H1 (cell line): Measurements from ENCODE around the gene KCNJ10. TPM values are rescaled to one million over a fixed set of nuclear protein-coding genes. Genes with fewer than 3 reads are reported as not detected.

ENCODE experiments used
- CTCF ChIA-PET: fragments of 300-600 bp; sonication (Branson Sonifier 250); formaldehyde crosslinking; loops from one replicate; lab custom pipeline; 2021; ENCODE audit not compliant: partially characterized antibody; lab: Charles Lee
- POLR2A ChIA-PET: fragments of 300-600 bp; sonication (Branson Sonifier 250); formaldehyde crosslinking; loops from one replicate; lab custom pipeline; 2021; ENCODE audit warnings: inconsistent platforms; ENCODE audit not compliant: partially characterized antibody; lab: Charles Lee
- DNase-seq, 2 experiments: peaks; one replicate each; pipeline versions ENCODE4 v3.0.0 to v3.0.0-alpha.2; 2010 to 2022; ENCODE audit warnings: low spot score in 2 of 2, low read depth in 1 of 2, mixed read lengths in 1 of 2
- FAIRE-seq: peaks from 2 replicates; lab custom pipeline; 2011; peaks lifted over from hg19 to GRCh38; lab: Jason Lieb, UNC
- H2AFZ ChIP-seq: 2 replicates; pipeline ENCODE4 v1.8.1; 2012; ENCODE audit warnings: low read length, inconsistent platforms
- H2AK5ac ChIP-seq: 2 replicates; pipeline ENCODE4 v1.6.1; 2013; ENCODE audit warnings: low read depth, low read length
- H2BK120ac ChIP-seq: replicated peaks from 2 replicates; pipeline ENCODE3; 2013; ENCODE audit warnings: low read depth, low read length, inconsistent platforms
- H2BK12ac ChIP-seq: 2 replicates; pipeline ENCODE4 v1.6.1; 2013; ENCODE audit warnings: low read depth, low read length
- H2BK15ac ChIP-seq: 2 replicates; pipeline ENCODE4 v1.6.1; 2013; ENCODE audit warnings: low read length
- H2BK20ac ChIP-seq: 2 replicates; pipeline ENCODE4 v1.6.1; 2013; ENCODE audit warnings: low read length
- H2BK5ac ChIP-seq: 2 replicates; pipeline ENCODE4 v1.6.1; 2013; ENCODE audit warnings: low read depth, low read length
- H3K14ac ChIP-seq: 2 replicates; pipeline ENCODE4 v1.6.1; 2013; ENCODE audit warnings: inconsistent platforms; ENCODE audit not compliant: insufficient read length
- H3K18ac ChIP-seq: 2 replicates; pipeline ENCODE4 v1.6.1; 2013; ENCODE audit warnings: low read length; ENCODE audit errors: extremely low read depth
- H3K23ac ChIP-seq: 2 replicates; pipeline ENCODE4 v1.6.1; 2013; ENCODE audit warnings: inconsistent platforms; ENCODE audit not compliant: insufficient read length
- H3K23me2 ChIP-seq: 2 replicates; pipeline ENCODE4 v1.6.1; 2013; ENCODE audit warnings: low read depth, low read length
- H3K27ac ChIP-seq: 2 replicates; pipeline ENCODE4 v1.6.1; 2011; ENCODE audit warnings: low read depth, low read length, inconsistent platforms
- H3K27me3 ChIP-seq, 4 experiments: replicated peaks in 1 of 4; 1 replicate in 1 of 4; 2 replicates in 3 of 4; pipeline versions ENCODE4 v1.6.1 to v1.8.1; 2011 to 2013; ENCODE audit warnings: low read length in 3 of 4, mild to moderate bottlenecking in 3 of 4, inconsistent platforms in 2 of 4, mixed read lengths in 2 of 4, moderate library complexity in 1 of 4; ENCODE audit not compliant: control insufficient read depth in 3 of 4, insufficient read depth in 3 of 4; ENCODE audit errors: extremely low read depth in 1 of 4
- H3K36me3 ChIP-seq, 4 experiments: 2 replicates each; pipeline versions ENCODE4 v1.6.1 to v1.8.1; 2011 to 2013; ENCODE audit warnings: mild to moderate bottlenecking in 4 of 4, low read length in 3 of 4, moderate library complexity in 2 of 4, control low read depth in 1 of 4, inconsistent platforms in 1 of 4; ENCODE audit not compliant: insufficient read depth in 4 of 4, control insufficient read depth in 2 of 4
- H3K4ac ChIP-seq: replicated peaks from 2 replicates; pipeline ENCODE3; 2013; ENCODE audit warnings: low read length, low read depth, mixed read lengths, inconsistent platforms; ENCODE audit not compliant: insufficient read length
- H3K4me1 ChIP-seq, 4 experiments: replicated peaks in 1 of 4; 1 replicate in 1 of 4; 2 replicates in 3 of 4; pipeline versions ENCODE4 v1.6.1 to v1.8.1; 2011 to 2013; ENCODE audit warnings: low read length in 3 of 4, inconsistent platforms in 2 of 4, mixed read lengths in 1 of 4; ENCODE audit not compliant: insufficient read depth in 4 of 4, control insufficient read depth in 3 of 4
- H3K4me2 ChIP-seq, 2 experiments: 2 replicates each; pipeline versions ENCODE4 v1.6.1 to v1.8.1; 2011 to 2013; ENCODE audit warnings: low read depth in 2 of 2, low read length in 2 of 2, control low read depth in 1 of 2, inconsistent platforms in 1 of 2, mild to moderate bottlenecking in 1 of 2; ENCODE audit not compliant: insufficient read depth in 1 of 2
- H3K4me3 ChIP-seq, 4 experiments: fragments of 200-600, 300-600 bp in 1 of 4; sonication (generic), shearing (Covaris generic), sonication (Bioruptor Twin) in 1 of 4; 2 replicates each; pipeline versions ENCODE4 v1.5.1 to v1.8.1; 2011 to 2016; ENCODE audit warnings: low read length in 4 of 4, low read depth in 3 of 4, control low read depth in 2 of 4, inconsistent platforms in 2 of 4, mild to moderate bottlenecking in 2 of 4, mixed read lengths in 1 of 4, moderate library complexity in 1 of 4; ENCODE audit not compliant: insufficient read depth in 2 of 4; ENCODE audit errors: extremely low read depth in 1 of 4
- H3K56ac ChIP-seq: replicated peaks from 2 replicates; pipeline ENCODE3; 2013; ENCODE audit warnings: low read depth, mild to moderate bottlenecking, mixed read lengths, low read length, inconsistent platforms; ENCODE audit not compliant: insufficient read length
- H3K79me1 ChIP-seq: 2 replicates; pipeline ENCODE4 v1.6.1; 2013; ENCODE audit warnings: low read depth, low read length, control low read depth
- H3K79me2 ChIP-seq, 2 experiments: 2 replicates each; pipeline versions ENCODE4 v1.6.1 to v1.8.1; 2012 to 2013; ENCODE audit warnings: low read length in 2 of 2, mild to moderate bottlenecking in 2 of 2, inconsistent platforms in 1 of 2; ENCODE audit not compliant: insufficient read depth in 2 of 2, control insufficient read depth in 1 of 2
- H3K9ac ChIP-seq, 4 experiments: replicated peaks in 1 of 4; 1 replicate in 1 of 4; 2 replicates in 3 of 4; pipeline versions ENCODE4 v1.6.1 to v1.8.1; 2011 to 2013; ENCODE audit warnings: low read depth in 3 of 4, low read length in 3 of 4, control low read depth in 2 of 4, mild to moderate bottlenecking in 2 of 4, moderate library complexity in 2 of 4, inconsistent platforms in 1 of 4; ENCODE audit errors: extremely low read depth in 1 of 4
- H3K9me3 ChIP-seq, 2 experiments: 2 replicates each; pipeline versions ENCODE4 v1.6.1 to v1.8.1; 2012 to 2013; ENCODE audit warnings: mild to moderate bottlenecking in 2 of 2, moderate library complexity in 2 of 2, control low read depth in 1 of 2, inconsistent platforms in 1 of 2, low read depth in 1 of 2, low read length in 1 of 2, mixed read lengths in 1 of 2; ENCODE audit not compliant: insufficient read depth in 2 of 2
- H4K20me1 ChIP-seq, 2 experiments: replicated peaks in 1 of 2; 2 replicates each; pipeline versions ENCODE3 to v1.8.1; 2011 to 2013; ENCODE audit warnings: inconsistent platforms in 2 of 2, low read length in 2 of 2, mild to moderate bottlenecking in 1 of 2; ENCODE audit not compliant: insufficient read depth in 2 of 2, control insufficient read depth in 1 of 2
- H4K5ac ChIP-seq: 2 replicates; pipeline ENCODE4 v1.6.1; 2013; ENCODE audit warnings: low read length, low read depth, mixed read lengths, inconsistent platforms; ENCODE audit not compliant: insufficient read length
- H4K8ac ChIP-seq: 2 replicates; pipeline ENCODE4 v1.8.0; 2013; ENCODE audit warnings: mild to moderate bottlenecking, moderate library complexity, low read length, inconsistent platforms; ENCODE audit not compliant: insufficient read depth; ENCODE audit errors: extremely low read depth
- H4K91ac ChIP-seq: replicated peaks from 2 replicates; pipeline ENCODE3; 2013; ENCODE audit warnings: low read length, mixed read lengths, inconsistent platforms; ENCODE audit not compliant: insufficient read length
- CBX8 ChIP-seq: fragments of 300-800, 300-1000 bp; sonication (generic); IDR thresholded peaks from 2 replicates; pipeline ENCODE4 v1.7.1; 2016; ENCODE audit warnings: low read depth, low read length, borderline replicate concordance
- WGBS, 2 experiments: shearing (Covaris generic) in 1 of 2; methylation state at CpG; one replicate each; pipeline versions ENCODE4 v1.1.6 to v1.1.7; 2013 to 2015; ENCODE audit warnings: low lambda C conversion rate in 2 of 2, mixed read lengths in 2 of 2, inconsistent platforms in 1 of 2, low coverage in 1 of 2, missing lambda C conversion rate in 1 of 2; ENCODE audit not compliant: insufficient replicate concordance in 2 of 2, insufficient coverage in 1 of 2, insufficient read length in 1 of 2; ENCODE audit errors: extremely low coverage in 1 of 2, missing lambda C conversion rate in 1 of 2; 5-methylcytosine and 5-hydroxymethylcytosine counted together
- polyA plus RNA-seq, 7 experiments: library from polyadenylated mRNA; depleted of rRNA in 3 of 7; stranded (reverse) in 5 of 7; unstranded in 2 of 7; fragments of >200 nt in 5 of 7; fragments of 200-250 nt in 2 of 7; gene quantifications; 1 replicate in 5 of 7; 2 replicates in 1 of 7; 4 replicates in 1 of 7; pipeline versions ENCODE4 v1.2.1 to v1.2.3, GENCODE V29; 2011 to 2013; ENCODE audit warnings: missing spikeins in 2 of 7, mixed read lengths in 2 of 7
- total RNA-seq: library from RNA; stranded (reverse); fragmentation: NEBNext Ultra II Directional; extraction: Animal tissue kit (Norgen Biotek cat#: 25700); gene quantifications from 2 replicates; pipeline ENCODE4 v1.2.1, GENCODE V29; 2021

The KCNJ10 gene
- total and polyA plus RNA-seq, 2 of the 8 experiments (the other 6 are each of a cell fraction or from before 2014, with no cell fraction given), result 1.7 to 2.4 TPM

DNA sequence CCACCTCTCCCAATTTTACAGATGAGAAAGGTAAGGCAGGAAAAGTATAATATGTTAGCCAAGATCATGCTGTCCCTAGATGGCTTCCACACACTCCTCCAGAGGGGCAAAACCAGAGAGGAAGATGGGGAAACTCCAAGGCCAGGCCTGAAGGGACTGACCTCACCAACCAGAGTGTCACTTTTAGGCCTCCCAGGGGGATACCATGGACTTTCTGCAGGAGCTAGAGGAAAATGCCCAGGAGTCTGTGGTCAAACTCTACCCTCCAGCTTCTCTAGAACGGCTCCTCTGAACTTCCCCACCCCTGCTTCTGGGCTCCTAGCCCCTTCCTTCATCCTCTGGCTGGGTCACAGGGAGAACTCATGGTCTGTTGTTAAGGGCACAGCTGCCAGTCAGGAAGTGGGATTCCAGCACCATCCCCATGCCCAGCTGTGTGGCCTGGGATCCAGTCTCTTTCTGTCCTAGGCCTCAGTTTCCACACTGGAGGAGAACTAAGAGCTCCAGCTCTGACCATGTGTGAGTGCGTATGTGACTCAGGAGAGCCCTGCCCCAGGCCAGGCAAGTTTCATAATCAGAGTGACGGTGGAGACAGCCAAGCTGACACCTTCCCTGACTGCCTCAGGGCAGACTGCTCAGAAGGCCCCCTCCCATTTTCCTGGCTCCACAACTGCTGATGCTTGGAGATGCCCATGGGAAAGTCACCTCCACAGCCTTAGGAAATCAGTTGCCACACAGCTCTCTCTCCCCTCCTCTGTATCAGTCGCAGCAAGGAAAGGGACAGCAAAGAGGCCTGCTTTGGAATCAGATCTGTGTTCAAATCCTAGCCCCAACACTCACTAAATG lies 26.5 kb upstream of the KCNJ10 start:
- Histone ChIP-seq H3K4me2 (peak overlapping the region; percentile 71 to 96), H2BK120ac (peak overlapping the region; percentile 44), H3K14ac (no peak overlapping the region), H3K18ac (peak overlapping the region; percentile 84), H3K4me3 (peak overlapping the region in 3 of 4 experiments; percentile 16 to 92 (median 81); a peak in 5 of 8 replicates), H3K9me3 (no peaks in the 10 kb centered on the region; a peak in 1 of 4 replicates), H3K56ac (no peak overlapping the region), H3K23me2 (peaks cover 19% of the 10 kb centered on the region), H2BK5ac (peak overlapping the region; percentile 87), H3K27me3 (no peaks in the 10 kb centered on the region), H3K79me1 (peaks cover 14% of the 10 kb centered on the region), H3K4me1 (peaks cover 9 to 45% (median 31%) of the 10 kb centered on the region in 4 experiments), H3K27ac (peak overlapping the region; percentile 73), H3K36me3 (peaks cover 7 to 32% (median 20%) of the 10 kb centered on the region in 4 experiments), H3K9ac (0 out of 7 replicates have a peak overlapping the region, but pooled peaks of 1 of the 4 experiments have one; percentile 11), H2AFZ (no peak overlapping the region), H4K8ac (peak overlapping the region; percentile 7; the same call in 1 of the 2 replicates), H3K79me2 (peaks cover 0 to 36% of the 10 kb centered on the region in 2 experiments; a peak in 2 of 4 replicates), H2BK20ac (peak overlapping the region; percentile 68), H2AK5ac (peak overlapping the region; percentile 75; the same call in 1 of the 2 replicates), H4K91ac (peak overlapping the region; percentile 67), H4K5ac (peak overlapping the region; percentile 39), H3K23ac (no peak overlapping the region), H4K20me1 (peaks cover 0 to 4% of the 10 kb centered on the region in 2 experiments), H2BK12ac (peak overlapping the region; percentile 95; the same call in 1 of the 2 replicates), H2BK15ac (peak overlapping the region; percentile 82), H3K4ac (peak overlapping the region; percentile 5)
- DNase-seq (no peak), FAIRE-seq (no peak)
- CTCF ChIA-PET, result interaction anchor here (0.7 to 50.1 kb wide), 17 partner anchors 9 to 152 kb away, joined by 3 to 1874 read pairs (median 5); partner anchors contain the start of genes CASQ1, KCNJ10 and KCNJ9
- no peak for TF ChIP-seq CBX8
- POLR2A ChIA-PET, result interaction anchor here (1.2 to 5.1 kb wide), 12 partner anchors 8 to 178 kb away, joined by 3 to 39 read pairs (median 5); partner anchors contain the start of genes ATP1A2, DCAF8, KCNJ10 and KCNJ9
- 80% methylated on average over 4 of the region's 4 CpGs; no CpG with 5 or more reads in 1 of the 2 experiments for WGBS, 2 experiments
